GM21529 (cell line): ENCODE data around the gene PDZD2.

Experiments used
- ATAC-seq: cut with Tn5 transposase; IDR thresholded peaks from one replicate; pipeline ENCODE4 v1.9.1; 2021; ENCODE audit not compliant: unreplicated experiment

PDZD2 gene

DNA sequence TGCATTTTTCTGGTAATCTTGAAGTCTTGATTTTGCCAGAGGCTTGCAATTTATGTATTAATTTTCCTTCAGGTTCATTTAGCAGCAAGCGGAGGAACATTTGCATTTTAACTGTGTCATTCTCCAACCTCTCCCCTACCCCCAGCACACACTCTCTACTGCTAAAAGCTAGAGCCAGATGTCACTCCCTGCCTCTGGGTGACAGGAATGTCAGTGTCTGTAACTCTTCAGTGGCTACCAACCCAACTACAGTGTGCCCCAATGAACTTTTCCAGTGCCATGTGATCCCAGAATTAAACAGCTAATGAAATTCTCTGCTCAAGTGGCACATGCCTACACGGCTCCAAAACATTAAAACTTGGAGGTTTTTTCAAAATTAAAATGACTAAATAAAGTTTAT lies 274.9 kb downstream of the PDZD2 start:
- no peak for ATAC-seq

DNA sequence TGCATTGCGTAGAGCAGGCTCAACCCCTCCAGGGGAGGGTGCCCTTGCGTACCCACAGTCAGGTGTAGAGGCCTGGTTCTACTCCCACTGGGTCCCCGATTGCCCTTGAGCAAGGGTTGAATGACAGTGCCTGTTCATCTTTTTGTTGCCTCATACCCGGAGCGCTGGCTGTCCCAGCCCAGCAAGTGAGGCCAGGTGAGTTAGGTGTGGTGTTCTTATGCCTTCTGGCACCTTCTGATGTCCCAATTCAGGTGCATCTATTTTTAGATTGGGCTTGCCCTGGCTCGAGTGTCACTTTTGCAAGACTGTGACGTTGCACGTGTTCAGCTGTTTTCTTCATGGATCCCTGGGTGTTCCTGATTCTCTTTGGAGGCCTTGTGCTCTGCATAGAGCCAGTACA lies 277.4 kb downstream of the PDZD2 start:
- no peak for ATAC-seq

DNA sequence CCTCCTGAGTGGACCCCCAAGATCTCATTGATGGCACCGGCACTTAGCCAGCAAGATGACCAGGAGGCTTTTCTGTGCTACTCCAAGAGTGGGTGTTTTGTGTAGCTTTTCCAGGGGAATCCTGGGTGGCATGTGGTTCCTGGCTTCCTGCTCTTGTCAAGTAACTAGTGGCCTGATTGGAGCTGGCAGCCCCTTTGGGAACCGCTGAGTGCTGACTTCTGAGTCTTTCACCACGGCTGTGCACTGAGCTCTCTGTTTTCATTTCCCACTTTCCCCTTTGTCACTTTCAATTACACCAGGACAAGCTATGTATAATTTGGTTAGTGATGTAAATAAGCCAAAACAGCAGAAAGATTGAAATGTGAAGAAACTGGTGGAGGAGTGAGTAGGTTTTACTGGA lies 279.8 kb downstream of the PDZD2 start:
- no peak for ATAC-seq

DNA sequence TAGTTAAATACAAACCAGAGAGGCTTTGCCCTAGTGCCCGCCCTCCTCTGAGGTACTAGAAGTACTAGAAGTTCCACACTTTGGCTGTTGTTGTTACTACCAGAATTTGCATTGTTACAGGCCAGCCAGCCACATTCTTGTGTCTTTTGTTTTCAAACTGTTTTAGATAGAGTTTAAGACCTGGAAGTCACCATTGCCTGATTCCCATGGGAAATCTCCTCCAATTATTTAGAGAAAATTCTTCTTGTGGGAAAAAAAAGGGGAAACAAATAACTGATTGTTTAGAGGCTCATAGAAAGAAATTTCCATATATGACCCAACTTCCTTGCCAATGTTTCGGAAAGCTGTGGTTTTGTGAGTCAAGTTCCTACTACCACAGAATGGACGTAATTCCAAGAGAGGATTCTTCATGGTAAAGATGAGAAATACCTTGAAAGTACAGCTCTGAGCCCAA lies 282.9 kb downstream of the PDZD2 start:
- no peak for ATAC-seq

DNA sequence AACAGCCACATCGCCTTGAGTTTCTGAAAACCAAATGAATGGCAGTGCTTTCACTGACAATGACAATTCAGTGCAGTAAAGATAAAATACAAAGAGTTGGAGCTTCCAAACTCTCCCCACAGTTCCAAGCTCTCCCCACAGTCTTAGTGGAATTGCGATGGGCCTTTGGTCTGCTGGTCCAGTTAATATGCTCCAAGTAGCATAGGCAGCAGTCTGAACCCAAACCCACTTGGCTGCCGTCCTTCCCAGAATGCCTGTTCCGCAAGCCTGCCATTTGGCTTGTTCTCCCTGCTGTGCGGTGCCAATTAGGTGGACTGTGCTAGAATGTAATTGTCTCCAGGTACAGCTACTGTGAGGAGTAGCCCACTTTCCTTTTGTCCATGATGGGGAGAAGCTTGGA lies 285.1 kb downstream of the PDZD2 start:
- no peak for ATAC-seq

DNA sequence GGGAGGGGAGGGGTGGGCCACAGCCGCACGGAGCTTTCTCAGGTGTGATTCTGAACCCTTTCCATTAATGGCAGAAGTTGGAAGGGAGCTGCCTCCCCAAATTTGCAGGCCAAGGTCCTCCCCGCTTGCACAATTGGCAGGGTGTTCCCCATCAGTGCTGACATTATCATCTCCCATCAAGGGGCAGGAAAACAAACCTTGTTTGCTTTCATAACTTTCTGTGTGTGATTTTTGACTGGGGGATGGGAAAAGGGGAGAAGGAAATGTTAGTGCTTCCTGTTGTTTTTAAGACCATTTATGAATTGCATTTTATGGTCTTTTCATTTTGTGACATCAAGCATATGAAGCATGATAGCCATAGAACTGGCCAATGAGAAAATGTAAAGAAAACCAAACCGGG lies 292.9 kb downstream of the PDZD2 start:
- ATAC-seq: no peak

DNA sequence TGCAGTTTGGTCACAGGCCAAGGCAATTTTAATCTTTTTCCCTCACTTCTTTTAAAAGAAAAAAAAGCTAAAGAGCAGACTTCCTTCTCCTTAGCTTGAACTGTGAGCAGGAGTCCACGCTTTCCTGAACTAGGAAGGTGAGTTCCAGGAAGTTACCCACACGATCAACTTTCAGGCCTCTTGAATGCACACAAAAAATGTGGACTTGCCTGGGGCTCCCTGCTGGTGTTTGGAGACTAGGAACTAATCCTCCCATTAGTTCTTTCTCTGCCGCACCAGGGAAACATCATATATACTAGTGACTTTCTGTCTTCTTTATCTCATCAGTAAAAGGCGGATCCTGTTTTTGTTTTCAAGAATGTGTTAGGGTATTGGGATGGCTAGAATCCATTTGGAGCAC lies 295.2 kb downstream of the PDZD2 start:
- no peak for ATAC-seq

DNA sequence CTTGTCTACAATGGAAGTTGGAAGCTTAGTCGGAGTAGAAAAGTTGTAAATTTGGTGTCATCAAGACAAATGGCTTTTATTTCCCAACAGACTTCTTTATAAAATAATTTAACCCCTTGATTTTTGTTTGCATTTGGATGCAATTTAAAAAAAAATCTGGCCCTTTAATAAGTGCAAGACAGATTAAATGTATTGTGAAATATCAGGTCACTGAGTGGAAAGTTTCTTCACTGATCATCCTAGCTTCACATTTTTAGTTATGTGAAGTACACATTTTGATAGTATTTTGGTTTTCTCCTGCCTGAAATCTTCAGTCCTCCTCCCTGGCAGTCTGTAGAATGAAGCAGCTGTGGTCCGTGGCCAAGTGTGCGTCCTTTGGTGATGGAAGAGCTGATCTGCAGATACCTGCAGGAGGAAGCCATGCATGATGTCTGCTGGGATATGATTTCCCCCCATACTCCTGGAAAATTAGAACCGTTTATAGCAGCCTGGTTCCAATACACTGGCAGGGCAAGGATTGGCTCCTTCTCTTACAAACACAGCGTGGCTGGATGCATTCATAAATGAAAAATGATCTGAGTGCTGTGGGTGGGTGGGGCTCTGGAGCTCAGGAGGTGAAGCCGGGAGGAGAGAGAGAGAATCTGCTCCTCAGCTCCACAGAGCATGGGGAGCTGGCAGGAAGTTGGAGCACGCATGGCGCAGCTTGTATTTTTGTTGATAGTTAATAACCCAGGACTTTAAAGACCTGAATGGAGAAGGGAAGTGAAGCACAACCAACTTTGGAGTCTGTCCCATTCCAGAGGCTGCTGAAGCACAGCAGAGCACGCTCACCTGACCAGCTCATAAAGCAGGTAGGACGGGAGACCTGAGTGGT lies 296.8 kb downstream of the PDZD2 start:
- ATAC-seq: no peak

DNA sequence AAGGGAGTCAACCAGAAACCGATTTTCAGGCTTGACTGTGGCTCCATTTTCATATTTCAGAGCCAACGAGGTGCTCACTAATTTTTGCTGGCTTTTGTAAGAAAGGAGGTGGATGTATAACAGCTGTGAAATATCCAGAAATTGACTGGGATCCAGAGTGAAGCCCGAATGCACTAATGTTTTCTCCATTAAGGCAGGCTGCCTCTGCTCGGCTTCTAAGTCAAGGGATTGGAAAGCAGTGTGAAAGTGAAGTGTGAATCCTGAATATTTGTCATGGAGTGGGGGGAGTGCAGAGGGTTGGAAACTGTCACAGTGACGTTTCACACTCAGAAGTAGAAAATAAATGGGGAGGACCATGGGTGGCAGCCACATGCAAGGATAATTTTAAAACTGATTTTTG lies 297.8 kb downstream of the PDZD2 start:
- ATAC-seq: no peak

DNA sequence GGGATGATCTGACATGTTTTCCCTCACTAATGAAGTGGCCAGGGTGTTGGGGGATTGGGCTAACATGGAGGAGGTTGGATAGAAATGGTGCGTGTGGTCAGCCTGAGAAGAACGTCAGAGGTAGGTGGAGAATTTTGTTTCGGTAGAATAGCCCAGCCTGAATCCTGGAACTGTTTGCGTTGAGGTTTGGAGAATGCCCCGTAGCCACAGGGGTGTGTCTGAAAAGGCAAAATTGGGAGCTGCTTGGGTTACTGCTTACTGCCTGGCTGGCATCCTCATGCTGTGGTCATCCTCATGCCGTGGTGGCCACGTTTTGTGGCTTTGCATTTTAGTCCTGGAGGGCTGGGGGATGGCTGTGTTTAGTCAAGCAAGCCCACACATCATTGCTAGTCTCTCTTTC lies 298.3 kb downstream of the PDZD2 start:
- ATAC-seq: no peak

DNA sequence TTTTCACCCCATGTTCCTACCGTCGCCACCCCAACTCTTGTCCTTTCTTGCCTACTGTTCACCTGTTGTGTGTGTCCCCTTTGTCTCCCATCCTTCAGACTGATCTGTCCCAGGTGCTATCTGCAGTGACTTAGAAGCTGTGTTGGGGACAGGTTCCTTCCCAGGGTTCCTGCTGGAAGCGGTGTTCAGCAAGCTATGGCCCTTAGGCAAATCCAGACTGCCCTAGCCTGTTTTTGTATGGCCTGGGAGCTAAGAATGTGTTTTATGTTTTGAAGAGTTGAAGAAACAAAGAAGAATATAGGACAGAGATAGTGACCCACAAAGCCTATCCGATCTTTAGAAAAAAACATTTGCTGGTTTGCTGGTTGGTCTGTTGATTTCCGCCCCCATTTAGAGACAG lies 298.8 kb downstream of the PDZD2 start:
- no peak for ATAC-seq

DNA sequence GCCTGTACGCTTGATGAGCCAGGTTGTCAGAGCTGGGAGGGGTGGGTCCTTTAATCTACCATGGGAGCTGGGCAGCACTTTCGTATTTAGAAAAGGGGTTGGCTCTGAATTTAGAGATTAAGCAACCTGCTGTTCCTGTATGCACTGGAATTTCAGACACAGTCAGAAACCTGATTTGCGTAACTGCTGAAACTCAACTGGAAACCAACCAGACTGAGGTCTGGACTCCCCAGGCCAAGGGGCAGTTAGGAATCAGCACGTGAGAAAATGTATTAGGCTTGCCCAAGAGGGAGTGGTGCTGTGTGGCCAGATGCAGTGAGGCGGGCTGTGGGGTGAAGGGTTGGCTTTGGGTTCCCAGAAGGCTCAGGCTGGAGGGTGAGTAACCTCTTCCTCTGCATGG lies 300.2 kb downstream of the PDZD2 start:
- no peak for ATAC-seq

DNA sequence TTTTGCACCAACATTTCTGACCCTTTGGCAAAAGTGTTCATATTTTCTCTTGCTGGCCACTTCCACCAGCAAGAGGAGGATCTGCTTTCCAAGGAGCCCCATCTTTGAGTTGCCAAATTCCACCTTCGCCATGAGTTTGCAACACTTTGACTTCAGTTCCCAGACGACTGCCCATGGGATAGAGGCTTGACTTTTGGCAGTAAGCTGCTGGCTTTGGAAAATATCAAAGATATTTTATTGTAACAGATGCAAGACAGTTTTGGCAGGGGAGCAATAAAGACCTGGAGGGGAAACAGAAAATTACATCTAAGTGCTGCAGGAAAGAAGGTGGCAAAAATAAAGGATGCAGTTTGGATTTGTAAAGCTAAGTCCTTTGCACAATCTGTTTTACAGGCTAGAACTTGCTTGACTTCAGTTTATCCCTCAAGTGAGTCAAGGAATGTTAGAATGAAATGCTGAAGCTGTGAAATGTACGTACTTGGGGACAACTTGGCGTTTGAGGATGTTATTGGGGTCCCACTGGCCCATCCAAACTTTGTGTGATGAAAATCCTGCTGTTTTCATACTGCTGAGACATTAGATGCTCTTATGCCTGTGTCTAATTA lies 302.3 kb downstream of the PDZD2 start:
- ATAC-seq: no peak

DNA sequence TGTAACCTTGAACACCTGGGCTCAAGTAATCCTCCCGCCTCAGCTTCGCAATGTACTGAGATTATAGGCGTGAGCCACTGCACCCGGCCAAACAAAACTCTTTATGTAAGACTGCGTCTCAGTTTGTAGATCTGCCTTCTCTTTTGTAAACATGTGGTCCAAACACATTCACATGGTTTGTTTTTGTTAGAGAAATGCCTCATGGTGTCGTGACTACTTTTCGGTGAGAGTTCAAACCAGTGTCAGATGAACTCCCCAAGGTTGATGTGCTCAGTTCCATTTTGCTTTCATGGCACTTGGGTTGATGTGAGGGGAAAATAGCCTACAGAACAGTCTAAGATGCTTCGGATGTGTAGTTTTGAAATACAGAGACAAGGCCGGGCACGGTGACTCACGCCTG lies 303.6 kb downstream of the PDZD2 start:
- ATAC-seq: no peak

DNA sequence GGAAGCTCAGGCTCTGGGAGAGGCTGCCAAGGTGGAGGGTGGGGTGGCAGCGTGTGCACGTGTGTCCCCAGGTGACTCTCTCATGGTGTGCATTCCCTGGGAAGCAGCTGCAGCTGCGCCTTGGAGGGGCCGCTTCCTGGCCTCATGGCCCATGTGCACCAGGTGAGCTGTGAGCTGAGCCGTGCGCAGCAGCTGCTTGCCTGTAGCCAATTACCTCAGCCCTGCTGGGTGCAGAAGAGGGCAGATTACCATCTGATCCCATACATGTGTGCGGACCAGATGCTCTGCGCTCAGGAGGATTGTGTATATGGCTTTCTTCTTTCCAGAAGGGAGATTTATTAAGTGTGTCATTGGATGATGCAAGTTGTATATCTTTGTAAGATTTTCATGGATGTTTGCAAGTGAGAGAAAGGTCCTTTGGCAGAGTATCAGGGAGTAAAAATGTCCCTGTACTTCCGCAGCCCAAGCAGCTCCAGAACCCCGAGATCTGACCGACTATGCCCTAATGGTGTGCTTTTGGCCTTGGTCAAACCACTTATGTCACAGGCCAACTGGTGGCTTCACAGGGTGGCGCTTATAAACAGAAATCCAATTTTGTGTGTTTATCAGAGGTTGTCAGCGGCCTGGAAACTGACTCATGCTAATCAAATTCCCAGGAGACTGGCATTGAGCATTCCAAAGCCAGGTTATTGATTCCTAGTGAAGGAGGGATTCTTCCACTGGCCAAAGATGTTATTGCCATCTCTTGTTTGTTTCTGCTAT lies 305.9 kb downstream of the PDZD2 start:
- no peak for ATAC-seq

DNA sequence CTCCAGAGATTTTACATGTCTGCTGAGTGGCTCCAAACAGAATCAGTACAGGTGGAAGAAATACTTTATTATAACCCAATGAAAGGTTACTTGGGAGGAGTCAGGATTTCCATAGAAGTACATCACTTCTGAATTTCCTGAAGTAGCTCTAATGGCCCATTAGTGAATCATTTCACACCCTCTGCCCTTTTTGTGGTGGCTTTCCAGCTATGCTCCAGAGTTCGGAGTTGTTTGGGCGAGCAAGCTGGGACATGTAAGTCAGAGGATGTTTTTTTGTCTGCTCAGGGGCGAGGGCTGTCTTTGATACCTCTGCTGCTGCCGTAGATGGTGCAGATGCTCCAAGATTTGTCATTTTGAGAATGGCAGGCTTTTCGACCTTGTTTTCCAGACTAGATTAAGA lies 309.1 kb downstream of the PDZD2 start:
- no peak for ATAC-seq

DNA sequence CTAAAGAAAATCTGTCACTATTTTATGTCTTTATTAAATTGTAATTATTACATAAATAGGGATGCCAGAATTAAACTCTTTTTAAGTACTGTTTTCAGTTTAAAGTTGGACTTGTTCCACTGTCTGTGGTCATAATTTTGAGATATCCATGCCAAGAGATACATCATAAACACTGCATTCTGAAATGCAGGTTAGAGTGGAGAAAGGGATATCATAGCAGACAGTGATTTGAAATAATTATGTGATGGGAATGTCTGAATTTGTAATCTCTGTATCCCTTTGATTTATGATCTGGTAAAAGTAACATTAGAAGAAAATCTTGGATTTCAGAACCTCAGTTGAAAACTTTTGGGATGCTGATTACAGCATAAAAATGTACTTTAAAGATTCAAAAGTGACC lies 313.1 kb downstream of the PDZD2 start:
- no peak for ATAC-seq

DNA sequence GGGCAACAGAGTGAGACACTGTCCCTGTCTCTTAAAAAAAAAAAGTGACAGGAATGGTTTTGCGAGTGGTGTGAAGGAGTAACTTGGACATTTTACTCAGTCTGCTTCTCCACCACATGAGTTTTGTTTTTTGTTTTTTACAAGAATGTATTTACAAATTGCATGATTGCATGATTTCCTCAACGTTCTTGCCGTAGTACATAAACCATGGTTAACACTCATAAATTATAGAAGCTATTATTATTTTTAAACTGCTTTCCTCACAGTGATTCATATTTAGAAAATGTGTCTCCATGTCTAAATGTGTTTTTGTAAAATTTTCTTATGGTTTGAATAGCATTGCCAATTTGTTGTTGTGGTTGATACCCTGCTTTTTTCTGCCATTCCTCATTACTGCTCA lies 315.2 kb downstream of the PDZD2 start:
- no peak for ATAC-seq

DNA sequence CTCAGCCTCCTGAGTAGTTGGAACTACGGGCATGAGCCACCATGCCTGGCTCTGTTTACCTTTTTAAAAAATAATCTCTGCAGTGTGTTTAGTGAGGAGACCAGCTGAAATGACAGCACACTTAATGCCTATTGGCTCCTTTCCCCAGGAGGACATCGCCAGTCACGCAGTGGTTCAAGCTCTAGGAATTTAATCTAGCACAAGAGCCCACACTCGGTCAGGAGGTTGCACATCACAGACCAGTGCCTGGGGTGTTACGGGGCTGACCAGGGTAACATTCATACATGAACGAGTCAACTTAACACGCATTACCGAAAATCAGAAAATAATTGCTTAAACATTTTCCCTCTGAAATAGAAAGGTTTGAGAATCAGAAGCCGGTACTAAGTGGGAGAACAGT lies 318.2 kb downstream of the PDZD2 start:
- no peak for ATAC-seq

DNA sequence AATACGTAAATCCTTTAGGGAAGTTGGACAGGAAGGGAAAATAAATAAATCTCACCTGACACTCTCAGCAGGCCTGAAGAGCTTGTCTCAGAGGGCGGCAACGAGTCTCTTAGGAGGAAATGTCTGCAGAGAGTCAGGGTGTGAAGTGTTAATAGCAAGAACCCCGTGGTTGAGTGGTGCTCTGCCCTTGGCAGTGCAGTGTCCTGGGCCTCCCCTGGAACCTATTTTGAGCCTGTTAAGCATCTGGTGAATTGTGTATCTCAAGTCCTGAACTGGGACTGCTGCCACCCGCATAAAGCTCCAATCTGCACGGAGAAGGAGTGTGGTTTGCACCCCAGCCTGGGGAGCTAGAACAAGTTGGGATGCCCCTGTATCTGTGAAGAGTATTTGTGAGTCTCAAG lies 323.4 kb downstream of the PDZD2 start:
- ATAC-seq: no peak

DNA sequence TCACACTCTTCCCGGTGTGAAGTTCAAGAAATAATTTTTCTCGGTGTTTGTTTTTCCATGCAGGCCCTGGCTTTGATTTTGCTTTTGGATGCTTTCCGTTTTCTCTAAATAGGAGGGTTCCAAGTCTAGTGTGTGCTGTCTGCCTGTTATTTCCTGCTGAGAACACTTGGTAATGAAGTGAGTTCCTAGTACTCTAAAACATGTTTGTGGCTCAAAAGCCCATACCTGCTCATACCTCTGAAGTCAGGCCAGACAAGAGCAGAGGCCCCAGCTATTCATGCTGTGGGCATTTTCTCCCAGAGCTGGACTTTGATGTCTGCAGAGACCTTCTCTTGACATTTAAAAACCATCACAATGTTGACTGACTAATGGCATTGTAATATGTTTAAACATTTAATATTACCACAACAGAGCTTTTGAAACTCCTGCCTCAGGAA lies 324.0 kb downstream of the PDZD2 start:
- no peak for ATAC-seq
